Measurements from ENCODE around the gene UBE2J2.

DNA sequence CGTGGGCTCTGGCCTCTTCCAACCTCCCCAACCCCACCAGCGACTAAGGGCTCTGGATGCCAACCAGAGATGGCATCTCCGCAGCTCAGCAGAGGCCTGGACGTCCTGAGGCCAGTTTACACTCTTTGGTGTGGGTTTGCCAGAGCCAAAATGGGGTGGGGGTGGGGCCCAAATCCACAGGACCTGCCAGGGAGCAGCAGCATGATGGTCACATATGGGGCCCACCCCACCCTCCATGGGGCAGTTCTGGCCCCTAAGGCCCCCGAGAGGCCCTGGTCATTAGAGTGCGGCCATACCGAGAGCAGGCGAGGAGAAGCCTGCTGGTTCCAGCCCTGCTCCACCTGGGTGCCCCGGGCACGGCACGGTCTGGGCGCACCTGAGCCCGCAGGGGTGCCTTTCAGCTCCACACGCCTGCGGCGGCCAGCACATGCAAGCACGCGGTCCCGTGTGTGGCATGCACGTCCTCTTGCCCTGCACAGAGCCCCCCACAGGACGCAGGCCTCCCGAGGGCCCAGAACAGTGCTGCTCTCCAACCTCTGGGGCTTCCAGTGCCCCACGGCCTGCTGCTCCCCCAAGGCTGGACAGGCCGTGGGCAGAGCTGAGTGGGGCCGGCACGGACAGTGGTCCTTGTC is 31.9 kb downstream of the UBE2J2 start:
- TF ChIP-seq YY1 (IDR thresholded peaks at IDR 0.05; ENCODE audit: insufficient read depth, insufficient replicate concordance, low read depth, low read length): no peak
- no peak for TF ChIP-seq E2F1 (CRISPR knock-in tag; IDR thresholded peaks at IDR 0.05)
- no peak for TF ChIP-seq NFYB (CRISPR knock-in tag; IDR thresholded peaks at IDR 0.05)

All from HepG2 (cell line).